Choroid plexus epithelial cell (primary cell): ENCODE measurements around the gene MTCL1.
A peak's percentile ranks its signal among the peaks of the same experiment; 100 is the strongest.

Experiments
- DNase-seq: peaks from one replicate; pipeline ENCODE4 v3.0.0-alpha.2; 2010; ENCODE audit warnings: low read depth
- H3K4me3 ChIP-seq: 2 replicates; pipeline ENCODE4 v1.5.1; 2011; ENCODE audit warnings: low read depth, mild to moderate bottlenecking, control low read depth, low read length, moderate library complexity
- CTCF ChIP-seq: conservative IDR thresholded peaks from 2 replicates; pipeline ENCODE4 v1.5.1; 2011; ENCODE audit warnings: low read depth, mild to moderate bottlenecking, control low read depth, inconsistent platforms, low read length, moderate library complexity

Gene MTCL1

GRCh38 chr18:8673256-8674209 is 31.8 kb upstream of the MTCL1 start:
- no peak for DNase-seq
- no peak for TF ChIP-seq CTCF
- H3K4me3 ChIP-seq = no peak overlapping the region

- no peak for TF ChIP-seq CTCF
- H3K4me3 ChIP-seq = no peak overlapping the region
- DNase-seq = no peak
Observed at GRCh38 chr18:8675057-8675456, 30.3 kb upstream of the MTCL1 start.

GRCh38 chr18:8681196-8681595 is 24.2 kb upstream of the MTCL1 start:
- no peak for TF ChIP-seq CTCF
- DNase-seq = no peak

GRCh38 chr18:8684577-8684976 is 20.8 kb upstream of the MTCL1 start:
- TF ChIP-seq CTCF = no peak
- H3K4me3 ChIP-seq = no peak overlapping the region
- no peak for DNase-seq

More at GRCh38 chr18:8681196-8681595, 24.2 kb upstream of the MTCL1 start:
- no peak overlapping the region for H3K4me3 ChIP-seq

- H3K4me3 ChIP-seq = no peak overlapping the region
- DNase-seq = peak; percentile 43
- TF ChIP-seq CTCF = no peak
Observed at GRCh38 chr18:8685141-8685913, 20.0 kb upstream of the MTCL1 start.

GRCh38 chr18:8685914-8686216 is 19.5 kb upstream of the MTCL1 start:
- no peak overlapping the region for H3K4me3 ChIP-seq
- TF ChIP-seq CTCF = no peak
- DNase-seq = no peak
